ENCODE results near the gene SPRN. TPM values are rescaled to one million over a fixed set of nuclear protein-coding genes. Genes with fewer than 3 reads are reported as not detected.

Gene SPRN
- total RNA-seq, 1 experiment from 2014 or later, result not detected

- Histone ChIP-seq H3K9me3 (ENCODE audit: insufficient read depth, low read depth) (no peaks in the 10 kb centered on the region), H3K4me1 (replicated peaks; ENCODE audit: insufficient read depth) (no peaks in the 10 kb centered on the region; the same call in 1 of the 2 replicates), H2AFZ (no peak within 1 kb of the TSS), H4K20me1 (ENCODE audit: insufficient read depth) (no peaks in the 10 kb centered on the region), H3K79me2 (ENCODE audit: low read depth) (peaks cover 8% of the 10 kb centered on the region; the same call in 1 of the 2 replicates), H3K4me3 (peak within 1 kb of the TSS; percentile 61; the same call in 1 of the 2 replicates), H3K4me2 (peak within 1 kb of the TSS; percentile 75), H3K27me3 (ENCODE audit: insufficient read depth, low read depth) (no peaks in the 10 kb centered on the region), H3K27ac (no peak within 1 kb of the TSS), H3K36me3 (ENCODE audit: low read depth) (no peaks in the 10 kb centered on the region), H3K9me2 (ENCODE audit: insufficient read depth) (no peaks in the 10 kb centered on the region), H3F3A (ENCODE audit: insufficient read depth, low read depth) (no peaks in the 10 kb centered on the region)
- BruUV-seq (replicated peaks), result no TSS peak
- intact Hi-C loops (cut with micrococcal nuclease; ENCODE audit: unreplicated experiment), result loop anchor here (10.0 kb wide), 1 partner anchor 151 kb away; the partner anchor contains the start of gene CYP2E1
- ChIA-PET CTCF (no interaction called here), POLR2A (ENCODE audit: unreplicated experiment) (interaction anchor here (0.5 to 0.7 kb wide), 2 partner anchors 49 to 91 kb away, joined by 3 to 12 read pairs; no protein-coding TSS in a partner anchor)
- TF ChIP-seq EZH2 (IDR thresholded peaks at IDR 0.05; ENCODE audit: low read depth), result no peak
- peak; percentile 72 to 93 for DNase-seq
Measured at GRCh38 chr10:133373174-133374090, 51.0 kb downstream of the SPRN start, which contains the start of gene ECHS1. ECHS1 (minus strand) TSS chr10:133373354; CDS start chr10:133373333, 21 bp downstream.

- Histone ChIP-seq H3K9me2 (ENCODE audit: insufficient read depth) (no peaks in the 10 kb centered on the region), H3K4me2 (peak overlapping the region; percentile 75), H3K9me3 (ENCODE audit: insufficient read depth, low read depth) (no peaks in the 10 kb centered on the region), H3K27ac (no peak overlapping the region), H3K79me2 (ENCODE audit: low read depth) (peaks cover 8% of the 10 kb centered on the region; the same call in 1 of the 2 replicates), H3K27me3 (ENCODE audit: insufficient read depth, low read depth) (no peaks in the 10 kb centered on the region), H3K4me1 (replicated peaks; ENCODE audit: insufficient read depth) (no peaks in the 10 kb centered on the region; the same call in 1 of the 2 replicates), H2AFZ (no peak overlapping the region), H3K4me3 (peak overlapping the region; percentile 33; the same call in 1 of the 2 replicates), H3F3A (ENCODE audit: insufficient read depth, low read depth) (no peaks in the 10 kb centered on the region), H4K20me1 (ENCODE audit: insufficient read depth) (no peaks in the 10 kb centered on the region), H3K36me3 (ENCODE audit: low read depth) (no peaks in the 10 kb centered on the region)
- intact Hi-C loops (cut with micrococcal nuclease; ENCODE audit: unreplicated experiment), result loop anchor here (10.0 kb wide), 1 partner anchor 152 kb away; the partner anchor contains the start of gene CYP2E1
- ChIA-PET POLR2A (ENCODE audit: unreplicated experiment) (no interaction called here), CTCF (no interaction called here)
- no peak for TF ChIP-seq EZH2 (IDR thresholded peaks at IDR 0.05; ENCODE audit: low read depth)
- no peak for TF ChIP-seq CTCF (conservative IDR thresholded peaks at IDR 0.05)
- no TSS peak for BruUV-seq (replicated peaks)
- no peak for DNase-seq
Measured at GRCh38 chr10:133372507-133372906, 51.9 kb downstream of the SPRN start.

Small RNA genes within 50 kb of the gene (microRNA-seq; reads per million reads assigned to microRNA genes)
- 7.4 reads per million, percentile 7 among the genes with 10 or more reads in this experiment for gene MIR3944 (ENCODE audit: borderline number of aligned reads, borderline replicate concordance)

Other genes with a start within 250 kb of the SPRN start
- not detected in 2 replicates for gene UTF1, start 194.4 kb downstream of the SPRN start, total RNA-seq (2021)
- not detected in 2 replicates for gene VENTX, start 186.8 kb downstream of the SPRN start, total RNA-seq (2021)
- gene ADAM8, start 147.8 kb downstream of the SPRN start, total RNA-seq (2021), result 18.3 and 31.5 TPM in 2 replicates
- 40.7 and 52.8 TPM in 2 replicates for gene TUBGCP2, start 115.8 kb downstream of the SPRN start, total RNA-seq (2021)
- gene ZNF511, start 115.7 kb downstream of the SPRN start, total RNA-seq (2021), result 40.1 and 44.7 TPM in 2 replicates
- gene CALY, start 87.7 kb downstream of the SPRN start, total RNA-seq (2021), result not detected in 2 replicates
- not detected in 2 replicates for gene PRAP1, start 77.3 kb downstream of the SPRN start, total RNA-seq (2021)
- gene FUOM, start 66.6 kb downstream of the SPRN start, total RNA-seq (2021), result 7.4 and 12.5 TPM in 2 replicates
- gene ECHS1, start 51.3 kb downstream of the SPRN start, total RNA-seq (2021), result 86.6 and 90.7 TPM in 2 replicates
- 5.7 and 9.5 TPM in 2 replicates for gene PAOX, start 45.4 kb downstream of the SPRN start, total RNA-seq (2021)
- 33.0 and 45.9 TPM in 2 replicates for gene MTG1, start 30.5 kb downstream of the SPRN start, total RNA-seq (2021)
- gene SCART1, start 29.3 kb upstream of the SPRN start, total RNA-seq (2021), result 1.0 and 2.0 TPM in 2 replicates
- 1.6 and 3.0 TPM in 2 replicates for gene CYP2E1, start 102.7 kb upstream of the SPRN start, total RNA-seq (2021)
- not detected in 2 replicates for gene SYCE1, start 141.0 kb upstream of the SPRN start, total RNA-seq (2021)
- gene FRG2B, start 202.2 kb upstream of the SPRN start, total RNA-seq (2021), result not detected in 2 replicates

Measured in PC-9 (cell line).